Activated CD4-positive, alpha-beta T cell treated with anti-CD3 and anti-CD28 coated beads, Interleukin-2, amount 10 ng/mL, durations not matched to agents 7 days and 5 days (primary cell): Measurements from ENCODE around the gene ITM2B. TPM values are rescaled to one million over a fixed set of nuclear protein-coding genes. Genes with fewer than 3 reads are reported as not detected.
"Not testable (repeated sequence)": the region's sequence is repeated elsewhere in the genome, so short reads cannot be mapped to it uniquely, and the experiment has no call there.

Experiments
- CTCF ChIA-PET: fragments of 350-600 bp; sonication (Branson Sonifier 250); formaldehyde crosslinking; loops from one replicate; lab custom pipeline; 2021; ENCODE audit warnings: antibody characterized with exemption; lab: Charles Lee
- POLR2A ChIA-PET: fragments of 350-600 bp; sonication (Branson Sonifier 250); formaldehyde crosslinking; loops from one replicate; lab custom pipeline; 2021; ENCODE audit warnings: antibody characterized with exemption; lab: Charles Lee
- DNase-seq: peaks from one replicate; pipeline ENCODE4 v3.0.0-alpha.2; 2020
- H3K27ac Mint-ChIP-seq: one replicate; pipeline ENCODE4 v1.8.0; 2021; ENCODE audit warnings: mild to moderate bottlenecking, moderate library complexity, mixed read lengths
- H3K27me3 Mint-ChIP-seq: one replicate; pipeline ENCODE4 v1.8.0; 2021; ENCODE audit warnings: mixed read lengths
- H3K36me3 Mint-ChIP-seq: one replicate; pipeline ENCODE4 v1.8.0; 2021; ENCODE audit warnings: low read depth, mixed read lengths
- H3K4me1 Mint-ChIP-seq: one replicate; pipeline ENCODE4 v1.8.0; 2021; ENCODE audit warnings: mixed read lengths
- H3K4me3 Mint-ChIP-seq: one replicate; pipeline ENCODE4 v1.8.0; 2021; ENCODE audit warnings: mild to moderate bottlenecking, moderate library complexity, mixed read lengths
- H3K9me3 Mint-ChIP-seq: one replicate; pipeline ENCODE4 v1.8.0; 2021; ENCODE audit warnings: mixed read lengths
- total RNA-seq, 2 experiments: library from RNA; stranded (reverse); gene quantifications; one replicate each; pipeline ENCODE4 v1.2.3, GENCODE V29; 2021

The ITM2B gene
- 100 to 1,000 TPM; 259 to 317 TPM for total RNA-seq

GRCh38 chr13:48233046-48233888, at the start of gene ITM2B:
TSS of gene ITM2B (plus strand) at chr13:48233206. CDS start at chr13:48233361, 155 bp downstream.
- H3K4me3 Mint-ChIP-seq, result peak within 1 kb of the TSS; percentile 93
- ChIA-PET CTCF (interaction anchor here (0.7 to 2.4 kb wide), 10 partner anchors 12 to 138 kb away, joined by 3 to 12 read pairs (median 3); partner anchors contain the start of gene MED4), POLR2A (interaction anchor here (0.7 kb wide), 1 partner anchor 106 kb away, joined by 3 read pairs; no protein-coding TSS in a partner anchor)
- no peaks in the 10 kb centered on the region for H3K9me3 Mint-ChIP-seq
- DNase-seq, result peak; percentile 62
- peaks cover 40% of the 10 kb centered on the region for H3K36me3 Mint-ChIP-seq
- H3K27ac Mint-ChIP-seq, result peak within 1 kb of the TSS; percentile 97
- peaks cover 18% of the 10 kb centered on the region for H3K27me3 Mint-ChIP-seq
- peaks cover 41% of the 10 kb centered on the region for H3K4me1 Mint-ChIP-seq

GRCh38 chr13:48184260-48184659, 48.7 kb upstream of the ITM2B start:
- Mint-ChIP-seq H3K27me3 (peaks cover 2% of the 10 kb centered on the region), H3K9me3 (peaks cover 2% of the 10 kb centered on the region), H3K4me1 (peaks cover 48% of the 10 kb centered on the region), H3K27ac (no peak overlapping the region), H3K4me3 (no peak overlapping the region), H3K36me3 (peaks cover 21% of the 10 kb centered on the region)
- no peak for DNase-seq
- ChIA-PET POLR2A (no interaction called here), CTCF (interaction anchor here (1.0 to 1.3 kb wide), 4 partner anchors 10 to 51 kb away, joined by 4 read pairs; no protein-coding TSS in a partner anchor)

- Mint-ChIP-seq H3K4me3 (peak overlapping the region; percentile 18), H3K27ac (peak overlapping the region; percentile 75), H3K27me3 (peaks cover 2% of the 10 kb centered on the region), H3K36me3 (peaks cover 21% of the 10 kb centered on the region), H3K4me1 (peaks cover 48% of the 10 kb centered on the region), H3K9me3 (peaks cover 2% of the 10 kb centered on the region)
- POLR2A ChIA-PET, result no interaction called here
- CTCF ChIA-PET, result interaction anchor here (0.6 to 1.3 kb wide), 5 partner anchors 9 to 50 kb away, joined by 3 to 4 read pairs (median 4); no protein-coding TSS in a partner anchor
- DNase-seq, result no peak
These were observed 48.0 kb upstream of the ITM2B start for GRCh38 chr13:48185018-48185417.

- peaks cover 48% of the 10 kb centered on the region for H3K4me1 Mint-ChIP-seq
- POLR2A ChIA-PET, result no interaction called here
- CTCF ChIA-PET, result interaction anchor here (1.4 kb wide), 1 partner anchor 49 kb away, joined by 3 read pairs; no protein-coding TSS in a partner anchor
- peak overlapping the region; percentile 99 for H3K27ac Mint-ChIP-seq
- peaks cover 21% of the 10 kb centered on the region for H3K36me3 Mint-ChIP-seq
- no peak overlapping the region for H3K4me3 Mint-ChIP-seq
- DNase-seq, result no peak
- peaks cover 2% of the 10 kb centered on the region for H3K9me3 Mint-ChIP-seq
- no peaks in the 10 kb centered on the region for H3K27me3 Mint-ChIP-seq
These were observed 46.3 kb upstream of the ITM2B start for GRCh38 chr13:48186722-48187121.

GRCh38 chr13:48188131-48188530, 44.9 kb upstream of the ITM2B start:
- H3K9me3 Mint-ChIP-seq, result no peaks in the 10 kb centered on the region
- ChIA-PET POLR2A (no interaction called here), CTCF (interaction anchor here (1.1 to 1.6 kb wide), 2 partner anchors 9 to 26 kb away, joined by 3 read pairs; no protein-coding TSS in a partner anchor)
- no peak overlapping the region for H3K4me3 Mint-ChIP-seq
- H3K27ac Mint-ChIP-seq, result peak overlapping the region; percentile 33
- no peak for DNase-seq
- no peaks in the 10 kb centered on the region for H3K27me3 Mint-ChIP-seq
- H3K36me3 Mint-ChIP-seq, result peaks cover 16% of the 10 kb centered on the region
- H3K4me1 Mint-ChIP-seq, result peaks cover 50% of the 10 kb centered on the region

GRCh38 chr13:48188601-48189000, 44.4 kb upstream of the ITM2B start:
- no peak overlapping the region for H3K4me3 Mint-ChIP-seq
- no peaks in the 10 kb centered on the region for H3K27me3 Mint-ChIP-seq
- ChIA-PET POLR2A (no interaction called here), CTCF (interaction anchor here (1.1 to 1.6 kb wide), 2 partner anchors 10 to 26 kb away, joined by 3 read pairs; no protein-coding TSS in a partner anchor)
- peaks cover 16% of the 10 kb centered on the region for H3K36me3 Mint-ChIP-seq
- H3K27ac Mint-ChIP-seq, result no peak overlapping the region
- H3K9me3 Mint-ChIP-seq, result no peaks in the 10 kb centered on the region
- no peak for DNase-seq
- H3K4me1 Mint-ChIP-seq, result peaks cover 52% of the 10 kb centered on the region

GRCh38 chr13:48189171-48189570, 43.8 kb upstream of the ITM2B start:
- H3K4me1 Mint-ChIP-seq, result peaks cover 51% of the 10 kb centered on the region
- no peak overlapping the region for H3K27ac Mint-ChIP-seq
- H3K27me3 Mint-ChIP-seq, result no peaks in the 10 kb centered on the region
- no peak for DNase-seq
- no peak overlapping the region for H3K4me3 Mint-ChIP-seq
- peaks cover 14% of the 10 kb centered on the region for H3K36me3 Mint-ChIP-seq
- CTCF ChIA-PET, result interaction anchor here (1.1 to 1.6 kb wide), 2 partner anchors 10 to 27 kb away, joined by 3 read pairs; no protein-coding TSS in a partner anchor
- H3K9me3 Mint-ChIP-seq, result no peaks in the 10 kb centered on the region
- POLR2A ChIA-PET, result no interaction called here

GRCh38 chr13:48192411-48192935, 40.5 kb upstream of the ITM2B start:
- POLR2A ChIA-PET, result no interaction called here
- no peak overlapping the region for H3K4me3 Mint-ChIP-seq
- peaks cover 2% of the 10 kb centered on the region for H3K27me3 Mint-ChIP-seq
- CTCF ChIA-PET, result no interaction called here
- peaks cover 9% of the 10 kb centered on the region for H3K36me3 Mint-ChIP-seq
- H3K27ac Mint-ChIP-seq, result no peak overlapping the region
- H3K9me3 Mint-ChIP-seq, result peaks cover 6% of the 10 kb centered on the region
- DNase-seq, result no peak
- H3K4me1 Mint-ChIP-seq, result peaks cover 32% of the 10 kb centered on the region

- ChIA-PET CTCF (interaction anchor here (1.1 kb wide), 1 partner anchor 10 kb away, joined by 4 read pairs; no protein-coding TSS in a partner anchor), POLR2A (no interaction called here)
- H3K4me1 Mint-ChIP-seq, result peaks cover 22% of the 10 kb centered on the region
- DNase-seq, result no peak
- H3K36me3 Mint-ChIP-seq, result peaks cover 4% of the 10 kb centered on the region
- no peak overlapping the region for H3K4me3 Mint-ChIP-seq
- peaks cover 6% of the 10 kb centered on the region for H3K9me3 Mint-ChIP-seq
- H3K27me3 Mint-ChIP-seq, result peaks cover 2% of the 10 kb centered on the region
- no peak overlapping the region for H3K27ac Mint-ChIP-seq
These were observed 38.6 kb upstream of the ITM2B start for GRCh38 chr13:48194379-48194754.

- Mint-ChIP-seq H3K27ac (no peak overlapping the region), H3K4me3 (no peak overlapping the region)
- POLR2A ChIA-PET, result no interaction called here
These were observed 33.5 kb upstream of the ITM2B start for GRCh38 chr13:48199404-48199946.

GRCh38 chr13:48201044-48201443, 32.0 kb upstream of the ITM2B start:
- Mint-ChIP-seq H3K4me1 (peaks cover 7% of the 10 kb centered on the region), H3K36me3 (peaks cover 5% of the 10 kb centered on the region), H3K4me3 (no peak overlapping the region), H3K9me3 (peaks cover 14% of the 10 kb centered on the region), H3K27me3 (peaks cover 14% of the 10 kb centered on the region), H3K27ac (no peak overlapping the region)
- POLR2A ChIA-PET, result no interaction called here
- DNase-seq, result no peak
- CTCF ChIA-PET, result interaction anchor here (0.9 to 2.1 kb wide), 2 partner anchors 20 to 34 kb away, joined by 3 to 5 read pairs; no protein-coding TSS in a partner anchor

More at GRCh38 chr13:48199404-48199946, 33.5 kb upstream of the ITM2B start:
- peaks cover 14% of the 10 kb centered on the region for H3K9me3 Mint-ChIP-seq
- DNase-seq, result no peak
- peaks cover 8% of the 10 kb centered on the region for H3K4me1 Mint-ChIP-seq
- H3K36me3 Mint-ChIP-seq, result peaks cover 7% of the 10 kb centered on the region
- peaks cover 14% of the 10 kb centered on the region for H3K27me3 Mint-ChIP-seq
- CTCF ChIA-PET, result no interaction called here

GRCh38 chr13:48207207-48207606, 25.8 kb upstream of the ITM2B start:
- H3K27ac Mint-ChIP-seq, H3K4me3 Mint-ChIP-seq, H3K9me3 Mint-ChIP-seq, CTCF ChIA-PET, POLR2A ChIA-PET, H3K36me3 Mint-ChIP-seq, H3K4me1 Mint-ChIP-seq, DNase-seq: not testable (repeated sequence)
- H3K27me3 Mint-ChIP-seq, result peaks cover 15% of the 10 kb centered on the region
